Gastrocnemius medialis (tissue), 4 donors: ENCODE measurements around the gene FCF1. TPM values are rescaled to one million over a fixed set of nuclear protein-coding genes. Genes with fewer than 3 reads are reported as not detected.

Experiments used
- ATAC-seq, 2 donors: fragments of 150-250 bp; one replicate each; pipeline ENCODE4 v1.9.1; 2016
- DNase-seq, 2 donors: peaks; one replicate each; pipeline ENCODE4 v3.0.0-alpha.2; 2019
- H3K27ac ChIP-seq, 4 donors: fragments of 200-600 bp; sonication (generic); 1 replicate in 1 of 4; 2 replicates in 3 of 4; pipeline ENCODE4 v1.5.1; 2016 to 2018; ENCODE audit warnings: mild to moderate bottlenecking in 2 of 4, moderate library complexity in 1 of 4
- H3K27me3 ChIP-seq, 3 donors: fragments of 200-600 bp; sonication (generic) in 2 of 3; 1 replicate in 1 of 3; 2 replicates in 2 of 3; pipeline versions ENCODE4 v1.5.1 to v1.6.0; 2016 to 2019; ENCODE audit warnings: mild to moderate bottlenecking in 1 of 3, moderate library complexity in 1 of 3
- H3K36me3 ChIP-seq, 2 donors: fragments of 200-600 bp; sonication (generic) in 1 of 2; one replicate each; pipeline ENCODE4 v1.5.1; 2017 to 2018
- H3K4me1 ChIP-seq, 2 donors: fragments of 200-600 bp; sonication (generic) in 1 of 2; one replicate each; pipeline ENCODE4 v1.5.1; 2016 to 2017; ENCODE audit warnings: mild to moderate bottlenecking in 2 of 2
- H3K4me3 ChIP-seq, 4 donors: fragments of 200-600 bp; sonication (generic) in 3 of 4; 1 replicate in 1 of 4; 2 replicates in 3 of 4; pipeline ENCODE4 v1.5.1; 2016 to 2019; ENCODE audit warnings: mild to moderate bottlenecking in 2 of 4
- H3K9me3 ChIP-seq, 3 donors: fragments of 200-600 bp; sonication (generic) in 2 of 3; 1 replicate in 1 of 3; 2 replicates in 2 of 3; pipeline ENCODE4 v1.5.1; 2016 to 2019
- CTCF ChIP-seq, 5 experiments: fragments of 450-650 bp in 3 of 5; fragments of 200-600 bp in 2 of 5; sonication (generic) in 2 of 5; IDR thresholded peaks in 4 of 5; conservative IDR thresholded peaks in 1 of 5; 1 replicate in 4 of 5; 2 replicates in 1 of 5; pipeline ENCODE4 v1.5.1; 2016 to 2019; ENCODE audit warnings: antibody characterized with exemption in 5 of 5, mild to moderate bottlenecking in 3 of 5, moderate library complexity in 3 of 5
- POLR2A ChIP-seq, 2 donors: fragments of 450-650 bp; IDR thresholded peaks; one replicate each; pipeline ENCODE4 v1.6.1; 2017; ENCODE audit warnings: antibody characterized with exemption in 2 of 2, mild to moderate bottlenecking in 2 of 2, moderate library complexity in 2 of 2
- in situ Hi-C, 4 donors: fragments of 200-750 bp; cut with MboI; loops; one replicate each; pipeline versions ENCODE4 v1.15.0 to v1.8.0; 2017; ENCODE audit warnings: low sequenced_read_pairs in 4 of 4
- intact Hi-C: fragments of 100-400 bp; cut with DNase I; formaldehyde crosslinking; loops from one replicate; pipeline ENCODE4 v1.15.1; 2023; ENCODE audit warnings: low total_unique reads
- total RNA-seq, 4 donors: library from RNA; depleted of rRNA; stranded (reverse); fragments of >200 nt; gene quantifications; one replicate each; pipeline versions ENCODE4 v1.1.0 to v1.2.3, GENCODE V29; 2016

The FCF1 gene
- total RNA-seq, 4 donors from 2014 or later = 15.1 to 22.9 (median 18.6) TPM

- Histone ChIP-seq H3K4me3 (no peak overlapping the region), H3K36me3 (peaks cover 0 to 53% of the 10 kb centered on the region in 2 donors), H3K27me3 (no peaks in the 10 kb centered on the region), H3K9me3 (no peaks in the 10 kb centered on the region), H3K27ac (no peak overlapping the region), H3K4me1 (no peaks in the 10 kb centered on the region)
- intact Hi-C loops (no loop called here), in situ Hi-C loops (no loop called here)
- ATAC-seq = no peak
- no peak for DNase-seq
- TF ChIP-seq CTCF (IDR thresholded peaks at IDR 0.05 in 4 of 5, conservative IDR thresholded peaks at IDR 0.05 in 1 of 5) = no peak
- no peak for TF ChIP-seq POLR2A (IDR thresholded peaks at IDR 0.05)
Observed at GRCh38 chr14:74684434-74684833, 28.5 kb upstream of the FCF1 start.

GRCh38 chr14:74685056-74685455 lies 27.9 kb upstream of the FCF1 start:
- Histone ChIP-seq H3K36me3 (peaks cover 0 to 53% of the 10 kb centered on the region in 2 donors), H3K4me3 (no peak overlapping the region), H3K27ac (no peak overlapping the region), H3K4me1 (no peaks in the 10 kb centered on the region), H3K9me3 (no peaks in the 10 kb centered on the region), H3K27me3 (no peaks in the 10 kb centered on the region)
- ATAC-seq (no peak), DNase-seq (no peak)
- intact Hi-C loops = no loop called here
- TF ChIP-seq POLR2A (IDR thresholded peaks at IDR 0.05) = no peak
- TF ChIP-seq CTCF (IDR thresholded peaks at IDR 0.05 in 4 of 5, conservative IDR thresholded peaks at IDR 0.05 in 1 of 5) = no peak
- in situ Hi-C loops = no loop called here

- intact Hi-C loops (no loop called here), in situ Hi-C loops (no loop called here)
- Histone ChIP-seq H3K27me3 (no peaks in the 10 kb centered on the region), H3K4me1 (peaks cover 0 to under 1% of the 10 kb centered on the region in 2 donors), H3K27ac (no peak overlapping the region), H3K36me3 (peaks cover 0 to 53% of the 10 kb centered on the region in 2 donors), H3K9me3 (no peaks in the 10 kb centered on the region), H3K4me3 (no peak overlapping the region)
- no peak for ATAC-seq
- no peak for TF ChIP-seq POLR2A (IDR thresholded peaks at IDR 0.05)
- TF ChIP-seq CTCF (IDR thresholded peaks at IDR 0.05 in 4 of 5, conservative IDR thresholded peaks at IDR 0.05 in 1 of 5) = no peak
- no peak for DNase-seq
Observed at GRCh38 chr14:74685921-74686678, 26.8 kb upstream of the FCF1 start.

- no peak for ATAC-seq
- Histone ChIP-seq H3K27me3 (no peaks in the 10 kb centered on the region), H3K36me3 (peaks cover 0 to 29% of the 10 kb centered on the region in 2 donors), H3K27ac (peak overlapping the region in 1 of 4 donors; percentile 37), H3K4me3 (no peak overlapping the region), H3K9me3 (no peaks in the 10 kb centered on the region), H3K4me1 (peaks cover 17 to 23% of the 10 kb centered on the region in 2 donors)
- TF ChIP-seq CTCF (IDR thresholded peaks at IDR 0.05 in 4 of 5, conservative IDR thresholded peaks at IDR 0.05 in 1 of 5) (no peak), POLR2A (IDR thresholded peaks at IDR 0.05) (no peak)
- in situ Hi-C loops (no loop called here), intact Hi-C loops (no loop called here)
- DNase-seq = no peak
Observed at GRCh38 chr14:74691456-74691855, 21.5 kb upstream of the FCF1 start.
